Esophagus muscularis mucosa (tissue), 4 donors: ENCODE measurements around the gene WFDC1. TPM values are rescaled to one million over a fixed set of nuclear protein-coding genes. Genes with fewer than 3 reads are reported as not detected.

Experiments
- DNase-seq: peaks from one replicate; pipeline ENCODE4 v3.0.0-alpha.2; 2017; ENCODE audit errors: extremely low spot score
- H3K27ac ChIP-seq, 4 donors: fragments of 200-600 bp; sonication (generic); replicated peaks in 1 of 4; 1 replicate in 3 of 4; 2 replicates in 1 of 4; pipeline ENCODE4 v1.5.1; 2016 to 2019; ENCODE audit warnings: mild to moderate bottlenecking in 1 of 4
- H3K27me3 ChIP-seq, 4 donors: fragments of 200-600 bp; sonication (generic); one replicate each; pipeline versions ENCODE4 v1.5.1 to v1.6.0; 2016 to 2019
- H3K36me3 ChIP-seq, 4 donors: fragments of 200-600 bp; sonication (generic); one replicate each; pipeline ENCODE4 v1.5.1; 2016 to 2019
- H3K4me1 ChIP-seq, 4 donors: fragments of 200-600 bp; sonication (generic); one replicate each; pipeline ENCODE4 v1.5.1; 2016 to 2019
- H3K4me3 ChIP-seq, 4 donors: fragments of 200-600 bp; sonication (generic); 1 replicate in 2 of 4; 2 replicates in 2 of 4; pipeline ENCODE4 v1.5.1; 2016 to 2019; ENCODE audit warnings: mild to moderate bottlenecking in 4 of 4, moderate library complexity in 1 of 4
- H3K9me3 ChIP-seq, 4 donors: fragments of 200-600 bp; sonication (generic); 1 replicate in 3 of 4; 2 replicates in 1 of 4; pipeline ENCODE4 v1.5.1; 2016 to 2019
- EP300 ChIP-seq: sonication (generic); formaldehyde crosslinking; IDR thresholded peaks from one replicate; pipeline ENCODE4 v1.6.1; 2017; ENCODE audit warnings: antibody characterized with exemption
- POLR2A ChIP-seq: fragments of 450-650 bp; IDR thresholded peaks from one replicate; pipeline ENCODE4 v1.6.1; 2017; ENCODE audit warnings: antibody characterized with exemption, moderate library complexity, mild to moderate bottlenecking, low read depth
- POLR2AphosphoS5 ChIP-seq, 2 donors: sonication (generic); formaldehyde crosslinking; IDR thresholded peaks; one replicate each; pipeline ENCODE4 v1.6.1; 2017; ENCODE audit warnings: antibody characterized with exemption in 2 of 2
- WGBS: methylation state at CpG from one replicate; pipeline ENCODE4 v1.1.5; 2018; 5-methylcytosine and 5-hydroxymethylcytosine counted together
- intact Hi-C: fragments of 100-400 bp; cut with DNase I; formaldehyde crosslinking; loops from one replicate; pipeline ENCODE4 v1.15.1; 2023
- total RNA-seq, 4 donors: library from RNA; depleted of rRNA; stranded (reverse); fragments of >200 nt; gene quantifications; one replicate each; pipeline versions ENCODE4 v1.1.0 to v1.2.1, GENCODE V29; 2016
- TF ChIP-seq, protein P1 (sequence below), 3 experiments: fragments of 200-600 bp in 2 of 3; fragments of 450-650 bp in 1 of 3; sonication (generic) in 2 of 3; IDR thresholded peaks; one replicate each; pipeline ENCODE4 v1.5.1; 2017 to 2019; ENCODE audit warnings: antibody characterized with exemption in 3 of 3, mild to moderate bottlenecking in 2 of 3, moderate library complexity in 1 of 3

WFDC1 gene
- total RNA-seq, 4 donors from 2014 or later: 4.6 to 29.9 (median 15.6) TPM

DNA sequence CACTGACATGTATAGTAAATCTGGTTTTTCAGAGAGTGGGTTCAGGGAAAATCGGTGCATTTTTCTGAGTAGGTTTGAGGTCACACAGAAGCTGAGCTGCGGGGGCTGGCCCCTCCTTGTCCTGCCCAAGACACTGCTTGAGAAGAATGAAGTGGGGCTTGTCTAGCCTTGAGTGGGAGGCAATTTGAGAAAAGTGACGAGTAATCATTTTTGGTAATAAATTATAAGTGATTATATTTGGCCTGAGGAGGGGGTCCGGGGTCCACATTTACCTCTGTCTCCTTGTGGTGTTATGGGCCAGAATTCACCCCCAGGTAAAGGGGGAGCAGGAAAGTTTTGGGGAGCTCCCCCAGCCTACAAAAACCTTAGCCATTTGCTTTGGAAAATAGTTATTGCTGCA is 28.1 kb downstream of the WFDC1 start:
- WGBS: 87% methylated on average over 4 of the region's 4 CpGs
- no peaks in the 10 kb centered on the region for H3K36me3 ChIP-seq

DNA sequence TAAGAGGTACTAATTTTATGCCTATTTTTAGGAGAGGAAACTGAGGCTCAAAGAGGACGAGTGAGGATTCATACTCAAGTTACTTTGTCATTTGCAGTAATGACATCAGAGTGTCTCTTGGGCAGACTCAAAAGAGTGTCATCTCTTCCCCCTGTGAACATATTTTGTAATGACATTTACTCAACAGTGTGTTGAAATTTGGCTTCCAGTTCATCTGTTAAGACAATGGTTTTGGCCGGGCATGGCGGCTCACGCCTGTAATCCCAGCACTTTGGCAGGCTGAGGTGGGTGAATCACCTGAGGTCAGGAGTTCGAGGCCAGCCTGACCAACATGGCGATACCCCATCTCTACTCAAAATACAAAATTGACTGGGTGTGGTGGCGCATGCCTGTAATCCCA is 28.9 kb downstream of the WFDC1 start:
- Histone ChIP-seq H3K27ac (no peak overlapping the region), H3K4me3 (no peak overlapping the region), H3K27me3 (peaks cover 0 to 15% (median 0%) of the 10 kb centered on the region in 4 donors), H3K9me3 (no peaks in the 10 kb centered on the region), H3K4me1 (no peaks in the 10 kb centered on the region), H3K36me3 (no peaks in the 10 kb centered on the region)
- TF ChIP-seq, protein P1, sequence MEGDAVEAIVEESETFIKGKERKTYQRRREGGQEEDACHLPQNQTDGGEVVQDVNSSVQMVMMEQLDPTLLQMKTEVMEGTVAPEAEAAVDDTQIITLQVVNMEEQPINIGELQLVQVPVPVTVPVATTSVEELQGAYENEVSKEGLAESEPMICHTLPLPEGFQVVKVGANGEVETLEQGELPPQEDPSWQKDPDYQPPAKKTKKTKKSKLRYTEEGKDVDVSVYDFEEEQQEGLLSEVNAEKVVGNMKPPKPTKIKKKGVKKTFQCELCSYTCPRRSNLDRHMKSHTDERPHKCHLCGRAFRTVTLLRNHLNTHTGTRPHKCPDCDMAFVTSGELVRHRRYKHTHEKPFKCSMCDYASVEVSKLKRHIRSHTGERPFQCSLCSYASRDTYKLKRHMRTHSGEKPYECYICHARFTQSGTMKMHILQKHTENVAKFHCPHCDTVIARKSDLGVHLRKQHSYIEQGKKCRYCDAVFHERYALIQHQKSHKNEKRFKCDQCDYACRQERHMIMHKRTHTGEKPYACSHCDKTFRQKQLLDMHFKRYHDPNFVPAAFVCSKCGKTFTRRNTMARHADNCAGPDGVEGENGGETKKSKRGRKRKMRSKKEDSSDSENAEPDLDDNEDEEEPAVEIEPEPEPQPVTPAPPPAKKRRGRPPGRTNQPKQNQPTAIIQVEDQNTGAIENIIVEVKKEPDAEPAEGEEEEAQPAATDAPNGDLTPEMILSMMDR (IDR thresholded peaks at IDR 0.05): no peak
- TF ChIP-seq POLR2A (no peak), EP300 (no peak), POLR2AphosphoS5 (IDR thresholded peaks at IDR 0.05) (no peak)
- DNase-seq: no peak
- 90% methylated on average over 7 of the region's 7 CpGs for WGBS
- intact Hi-C loops: no loop called here

More for the DNA sequence above, 28.1 kb downstream of the WFDC1 start:
- Histone ChIP-seq H3K4me3 (no peak overlapping the region), H3K27me3 (peaks cover 0 to 15% (median 0%) of the 10 kb centered on the region in 4 donors), H3K4me1 (no peaks in the 10 kb centered on the region), H3K9me3 (peaks cover 0 to 6% (median 3%) of the 10 kb centered on the region in 4 donors), H3K27ac (no peak overlapping the region)
- no peak for DNase-seq
- intact Hi-C loops: no loop called here
- no peak for TF ChIP-seq POLR2A
- TF ChIP-seq, protein P1 (IDR thresholded peaks at IDR 0.05): no peak

DNA sequence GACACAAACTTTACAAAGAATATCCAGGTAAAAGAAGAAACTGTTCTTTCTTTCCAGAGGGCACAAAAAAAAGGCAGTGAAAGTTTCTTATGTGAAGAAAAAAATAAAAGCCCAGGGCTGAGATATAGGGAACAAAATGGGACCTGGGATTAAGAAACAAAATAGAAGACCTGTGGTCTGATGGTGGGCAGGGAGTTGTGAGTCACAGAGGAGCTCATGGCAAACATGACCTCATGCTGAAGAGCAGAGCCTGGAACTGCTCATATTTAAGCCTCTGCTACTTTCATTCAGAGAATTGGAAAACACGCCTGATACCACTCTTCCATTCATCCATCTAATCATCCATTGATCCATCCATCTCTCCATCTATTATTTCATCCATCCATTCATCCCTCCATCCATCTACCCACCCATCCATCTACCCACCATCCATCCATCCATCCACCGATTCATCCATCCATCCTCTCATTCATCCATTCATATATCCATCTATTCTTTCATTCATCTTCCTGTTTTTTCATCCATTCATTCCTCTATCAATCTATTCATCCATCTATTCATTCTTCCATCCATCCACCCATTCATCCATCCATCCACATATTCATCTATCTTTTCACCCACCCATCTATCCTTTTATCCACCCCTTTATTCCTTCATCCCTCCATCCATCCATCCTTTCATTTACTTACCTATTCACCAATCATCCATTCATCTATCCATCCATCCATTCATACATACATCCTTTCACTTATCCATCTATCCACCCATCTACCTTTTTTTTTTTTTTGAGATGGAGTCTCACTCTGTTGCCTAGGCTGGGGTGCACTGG is 30.0 kb downstream of the WFDC1 start:
- WGBS: 49% methylated on average over 2 of the region's 2 CpGs
- Histone ChIP-seq H3K36me3 (no peaks in the 10 kb centered on the region), H3K27ac (no peak overlapping the region), H3K9me3 (no peaks in the 10 kb centered on the region), H3K4me3 (no peak overlapping the region), H3K27me3 (peaks cover 0 to 15% (median 0%) of the 10 kb centered on the region in 4 donors), H3K4me1 (no peaks in the 10 kb centered on the region)
- no peak for DNase-seq
- intact Hi-C loops: no loop called here
- TF ChIP-seq POLR2AphosphoS5 (IDR thresholded peaks at IDR 0.05) (no peak), EP300 (no peak), POLR2A (no peak)
- TF ChIP-seq, protein P1 (IDR thresholded peaks at IDR 0.05): no peak

DNA sequence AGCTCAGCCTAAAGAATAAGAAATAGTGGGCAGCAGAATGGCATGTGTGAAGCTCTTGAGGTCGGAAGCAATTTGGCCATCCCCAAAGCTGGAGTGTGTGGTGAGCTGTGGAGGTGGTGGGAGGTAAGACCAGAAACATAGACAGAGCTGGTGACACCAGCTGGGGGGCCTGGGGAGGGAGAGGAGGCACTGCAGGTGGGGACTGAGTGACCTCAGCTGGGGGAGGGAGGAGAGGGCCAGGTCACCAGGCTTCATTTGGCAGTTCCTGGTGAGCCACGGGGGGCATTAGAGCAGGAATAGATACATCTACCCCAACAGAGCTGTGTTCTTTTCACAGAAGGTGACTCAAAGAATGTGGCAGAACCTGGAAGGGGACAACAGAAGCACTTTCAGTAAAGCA is 31.9 kb downstream of the WFDC1 start:
- intact Hi-C loops: no loop called here
- no peak for DNase-seq
- TF ChIP-seq POLR2A: no peak
- TF ChIP-seq, protein P1 (IDR thresholded peaks at IDR 0.05): no peak
- no peak for TF ChIP-seq POLR2AphosphoS5 (IDR thresholded peaks at IDR 0.05)
- TF ChIP-seq EP300: no peak
- H3K9me3 ChIP-seq: no peaks in the 10 kb centered on the region
- WGBS: 88% methylated on average over 2 of the region's 2 CpGs
- no peak overlapping the region for H3K4me3 ChIP-seq
- peaks cover 0 to 25% (median 0%) of the 10 kb centered on the region in 4 donors for H3K27me3 ChIP-seq
- H3K27ac ChIP-seq: no peak overlapping the region
- no peaks in the 10 kb centered on the region for H3K4me1 ChIP-seq
- no peaks in the 10 kb centered on the region for H3K36me3 ChIP-seq
